ENCODE data around the gene KCNIP4. TPM values are rescaled to one million over a fixed set of nuclear protein-coding genes. Genes with fewer than 3 reads are reported as not detected.

KCNIP4 gene
- total RNA-seq, 1 donor from 2014 or later: not detected

DNA sequence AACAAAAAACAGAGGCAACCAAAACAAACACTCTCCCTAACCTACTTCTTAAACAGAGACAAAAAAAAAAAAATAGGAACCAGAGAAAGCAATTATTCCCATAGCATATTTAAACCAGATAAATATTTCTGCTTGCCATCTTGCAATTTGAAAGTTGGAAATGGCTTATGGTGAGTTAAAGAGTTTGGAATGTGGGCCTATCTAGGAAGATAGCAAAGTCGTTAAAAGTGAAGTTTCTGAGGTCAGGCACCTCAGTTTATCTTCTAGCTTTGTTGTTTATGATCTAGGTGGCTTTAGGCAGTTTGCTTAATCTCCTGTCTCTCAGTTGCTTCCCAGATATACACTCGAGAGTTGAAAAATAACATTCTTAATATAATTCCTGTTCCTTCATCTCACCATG, 284.2 kb downstream of the KCNIP4 start:
- TF ChIP-seq, protein P1, sequence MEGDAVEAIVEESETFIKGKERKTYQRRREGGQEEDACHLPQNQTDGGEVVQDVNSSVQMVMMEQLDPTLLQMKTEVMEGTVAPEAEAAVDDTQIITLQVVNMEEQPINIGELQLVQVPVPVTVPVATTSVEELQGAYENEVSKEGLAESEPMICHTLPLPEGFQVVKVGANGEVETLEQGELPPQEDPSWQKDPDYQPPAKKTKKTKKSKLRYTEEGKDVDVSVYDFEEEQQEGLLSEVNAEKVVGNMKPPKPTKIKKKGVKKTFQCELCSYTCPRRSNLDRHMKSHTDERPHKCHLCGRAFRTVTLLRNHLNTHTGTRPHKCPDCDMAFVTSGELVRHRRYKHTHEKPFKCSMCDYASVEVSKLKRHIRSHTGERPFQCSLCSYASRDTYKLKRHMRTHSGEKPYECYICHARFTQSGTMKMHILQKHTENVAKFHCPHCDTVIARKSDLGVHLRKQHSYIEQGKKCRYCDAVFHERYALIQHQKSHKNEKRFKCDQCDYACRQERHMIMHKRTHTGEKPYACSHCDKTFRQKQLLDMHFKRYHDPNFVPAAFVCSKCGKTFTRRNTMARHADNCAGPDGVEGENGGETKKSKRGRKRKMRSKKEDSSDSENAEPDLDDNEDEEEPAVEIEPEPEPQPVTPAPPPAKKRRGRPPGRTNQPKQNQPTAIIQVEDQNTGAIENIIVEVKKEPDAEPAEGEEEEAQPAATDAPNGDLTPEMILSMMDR (IDR thresholded peaks at IDR 0.05; ENCODE audit: borderline replicate concordance): no peak
- intact Hi-C loops (cut with micrococcal nuclease): no loop called here
- no peaks in the 10 kb centered on the region for H3K4me1 ChIP-seq

DNA sequence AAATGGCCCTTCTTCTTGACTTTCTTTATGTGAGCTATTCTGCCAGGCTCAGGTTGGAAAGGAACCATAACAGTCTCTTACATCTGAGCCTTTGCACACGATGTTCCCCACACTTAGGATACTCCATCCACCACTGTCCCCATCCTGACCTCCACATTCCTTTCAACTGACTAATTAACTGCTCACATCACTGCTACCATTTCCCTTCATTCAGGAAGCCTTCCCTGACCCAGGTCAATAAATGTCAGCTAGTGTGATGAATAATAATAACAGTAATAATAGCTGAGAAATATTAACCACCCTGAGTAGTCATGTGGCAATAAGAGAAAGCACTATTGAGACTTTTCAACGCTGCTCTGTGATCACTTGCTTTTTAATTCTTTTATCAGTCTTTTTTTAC, 291.7 kb downstream of the KCNIP4 start:
- TF ChIP-seq, protein P1 (IDR thresholded peaks at IDR 0.05; ENCODE audit: borderline replicate concordance): no peak
- no peak for DNase-seq
- no peak overlapping the region for H3K4me3 ChIP-seq
- H3K27me3 ChIP-seq (ENCODE audit: low read depth): no peaks in the 10 kb centered on the region
- H3K36me3 ChIP-seq: no peaks in the 10 kb centered on the region
- no peaks in the 10 kb centered on the region for H3K4me1 ChIP-seq
- H3K27ac ChIP-seq (replicated peaks): peak overlapping the region; percentile 68
- peaks cover 17% of the 10 kb centered on the region for H3K9me3 ChIP-seq (replicated peaks)
- intact Hi-C loops (cut with micrococcal nuclease): no loop called here

More for the DNA sequence above, 284.2 kb downstream of the KCNIP4 start:
- Histone ChIP-seq H3K27ac (replicated peaks) (no peak overlapping the region), H3K27me3 (ENCODE audit: low read depth) (no peaks in the 10 kb centered on the region), H3K9me3 (replicated peaks) (peaks cover 14% of the 10 kb centered on the region), H3K36me3 (no peaks in the 10 kb centered on the region), H3K4me3 (no peak overlapping the region)
- no peak for DNase-seq

DNA sequence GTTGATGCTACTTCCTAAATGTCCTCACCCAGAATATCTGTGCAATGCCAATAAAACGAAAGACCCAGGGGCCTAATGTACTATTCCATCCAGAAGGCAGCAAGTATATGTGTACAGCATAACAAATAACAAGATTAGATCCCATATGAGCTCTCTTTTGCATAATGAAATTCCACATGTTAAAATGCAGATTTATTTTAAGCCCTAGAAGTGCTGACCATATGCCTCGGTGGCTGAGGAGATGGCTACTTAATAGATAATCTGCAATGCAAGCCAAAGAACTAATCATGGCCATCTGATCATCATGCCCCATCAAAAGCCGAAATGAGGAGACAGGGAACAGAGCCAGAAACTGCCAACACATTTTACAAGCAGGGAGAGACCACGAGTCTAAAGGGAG, 293.5 kb downstream of the KCNIP4 start:
- H3K4me3 ChIP-seq: no peak overlapping the region
- peaks cover 13% of the 10 kb centered on the region for H3K9me3 ChIP-seq (replicated peaks)
- no peak overlapping the region for H3K27ac ChIP-seq (replicated peaks)
- H3K27me3 ChIP-seq (ENCODE audit: low read depth): no peaks in the 10 kb centered on the region
- no peaks in the 10 kb centered on the region for H3K4me1 ChIP-seq
- TF ChIP-seq, protein P1 (IDR thresholded peaks at IDR 0.05; ENCODE audit: borderline replicate concordance): no peak
- H3K36me3 ChIP-seq: no peaks in the 10 kb centered on the region
- intact Hi-C loops (cut with micrococcal nuclease): no loop called here
- no peak for DNase-seq

DNA sequence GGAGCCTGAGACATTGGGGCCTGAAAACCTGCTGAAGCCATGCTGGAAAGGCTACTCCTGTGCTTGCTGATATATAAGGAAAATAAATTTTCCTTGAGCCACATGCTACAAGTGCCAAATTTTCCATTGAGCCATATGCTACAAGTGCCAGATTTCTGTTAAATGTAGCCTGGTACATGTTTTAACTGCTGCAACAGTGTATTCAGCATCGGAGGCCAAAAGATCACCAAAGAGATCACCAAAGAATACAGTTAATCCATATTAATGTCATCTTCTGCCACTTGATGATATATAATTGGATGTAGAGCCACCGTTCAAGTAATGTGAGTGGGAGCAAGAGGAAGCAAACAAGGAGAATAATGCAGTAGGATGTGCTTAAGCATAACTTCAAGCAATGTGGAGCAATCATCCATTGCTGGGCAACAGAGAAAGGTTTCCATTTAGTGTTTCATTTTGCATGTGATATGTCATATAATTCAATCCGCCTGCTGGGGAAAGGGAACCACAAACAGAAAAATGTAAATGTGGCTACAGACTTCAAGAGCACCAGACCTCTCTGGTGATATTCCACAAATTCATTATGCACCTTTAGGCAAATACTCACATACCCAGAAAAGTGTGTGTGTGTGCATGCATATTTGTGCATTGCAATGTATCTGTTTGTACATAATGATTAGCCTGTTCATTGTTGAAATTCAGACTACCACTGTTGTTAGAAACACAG, 295.9 kb downstream of the KCNIP4 start:
- Histone ChIP-seq H3K27ac (replicated peaks) (no peak overlapping the region), H3K36me3 (no peaks in the 10 kb centered on the region), H3K4me3 (no peak overlapping the region), H3K9me3 (replicated peaks) (peaks cover 10% of the 10 kb centered on the region), H3K27me3 (ENCODE audit: low read depth) (no peaks in the 10 kb centered on the region), H3K4me1 (no peaks in the 10 kb centered on the region)
- intact Hi-C loops (cut with micrococcal nuclease): no loop called here
- DNase-seq: no peak
- TF ChIP-seq, protein P1 (IDR thresholded peaks at IDR 0.05; ENCODE audit: borderline replicate concordance): no peak

DNA sequence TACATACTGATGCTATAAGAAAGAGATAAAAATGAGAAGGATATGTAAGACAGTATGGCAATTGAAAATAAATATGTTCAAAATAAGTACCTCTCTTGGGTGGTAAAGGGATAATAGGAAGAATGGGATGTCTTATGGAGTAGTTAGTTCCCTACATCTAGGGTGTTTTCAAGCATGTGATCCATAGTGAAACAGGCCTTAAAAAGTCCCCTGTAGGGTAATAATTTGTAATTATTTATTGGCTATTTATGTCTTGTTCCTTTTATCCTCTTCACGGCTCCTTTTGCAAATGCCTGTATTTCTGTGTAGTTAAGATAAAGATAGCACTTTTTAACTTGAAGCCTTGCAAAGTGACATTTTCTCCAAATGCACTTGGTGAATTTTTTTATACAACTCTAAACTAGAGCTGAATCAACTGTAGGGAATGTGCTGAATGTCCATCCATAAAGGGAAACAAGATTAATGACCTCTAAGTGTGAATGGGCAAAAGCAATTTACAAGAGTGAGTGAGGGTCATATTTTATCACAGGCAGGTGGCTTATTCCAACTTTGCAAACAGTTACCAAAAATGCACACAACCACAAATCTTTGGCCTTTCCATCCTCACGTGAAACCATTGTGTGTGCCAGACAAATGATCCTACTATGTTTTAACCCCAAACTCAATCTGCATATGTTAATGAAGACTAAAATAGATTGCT, 299.0 kb downstream of the KCNIP4 start:
- H3K27ac ChIP-seq (replicated peaks): no peak overlapping the region
- no peak for DNase-seq
- no peaks in the 10 kb centered on the region for H3K36me3 ChIP-seq
- TF ChIP-seq, protein P1 (IDR thresholded peaks at IDR 0.05; ENCODE audit: borderline replicate concordance): no peak
- intact Hi-C loops (cut with micrococcal nuclease): no loop called here
- H3K27me3 ChIP-seq (ENCODE audit: low read depth): no peaks in the 10 kb centered on the region
- H3K4me3 ChIP-seq: no peak overlapping the region
- peaks cover 5% of the 10 kb centered on the region for H3K9me3 ChIP-seq (replicated peaks)
- H3K4me1 ChIP-seq: no peaks in the 10 kb centered on the region

All from left ventricle myocardium inferior (tissue), 1 donor.